ENCODE data around the gene ATG14.

The ATG14 gene

GRCh38 chr14:55370883-55371455 lies 40.7 kb downstream of the ATG14 start:
- Histone ChIP-seq H3K27ac (ENCODE audit: low read depth, low read length) (no peak overlapping the region), H3K9ac (ENCODE audit: low read depth, low read length) (no peak overlapping the region), H3K36me3 (ENCODE audit: insufficient read depth, low read length) (peaks cover 52% of the 10 kb centered on the region), H3K4me3 (ENCODE audit: low read length) (no peak overlapping the region), H3K4me1 (ENCODE audit: insufficient read depth, low read length) (no peaks in the 10 kb centered on the region), H3K27me3 (ENCODE audit: insufficient read depth, low read length) (no peaks in the 10 kb centered on the region), H3K9me3 (ENCODE audit: insufficient read depth, low read depth, low read length) (no peaks in the 10 kb centered on the region)
- 86% methylated on average over 11 of the region's 11 CpGs for WGBS

- H3K9ac ChIP-seq (ENCODE audit: low read depth, low read length) = no peak overlapping the region
- WGBS = 95% methylated on average over 3 of the region's 3 CpGs
These were observed 45.4 kb downstream of the ATG14 start for GRCh38 chr14:55366271-55366670.

GRCh38 chr14:55361190-55361589 lies 50.4 kb downstream of the ATG14 start:
- Histone ChIP-seq H3K27ac (ENCODE audit: low read depth, low read length) (no peak overlapping the region), H3K36me3 (ENCODE audit: insufficient read depth, low read length) (peaks cover 10% of the 10 kb centered on the region), H3K9me3 (ENCODE audit: insufficient read depth, low read depth, low read length) (no peaks in the 10 kb centered on the region), H3K27me3 (ENCODE audit: insufficient read depth, low read length) (no peaks in the 10 kb centered on the region), H3K4me3 (ENCODE audit: low read length) (no peak overlapping the region), H3K9ac (ENCODE audit: low read depth, low read length) (no peak overlapping the region), H3K4me1 (ENCODE audit: insufficient read depth, low read length) (no peaks in the 10 kb centered on the region)
- WGBS = 98% methylated on average over 2 of the region's 2 CpGs

More at GRCh38 chr14:55366271-55366670, 45.4 kb downstream of the ATG14 start:
- Histone ChIP-seq H3K4me1 (ENCODE audit: insufficient read depth, low read length) (no peaks in the 10 kb centered on the region), H3K4me3 (ENCODE audit: low read length) (no peak overlapping the region), H3K27ac (ENCODE audit: low read depth, low read length) (no peak overlapping the region), H3K36me3 (ENCODE audit: insufficient read depth, low read length) (peaks cover 40% of the 10 kb centered on the region), H3K27me3 (ENCODE audit: insufficient read depth, low read length) (no peaks in the 10 kb centered on the region), H3K9me3 (ENCODE audit: insufficient read depth, low read depth, low read length) (no peaks in the 10 kb centered on the region)

GRCh38 chr14:55359307-55359706 lies 52.3 kb downstream of the ATG14 start:
- H3K9me3 ChIP-seq (ENCODE audit: insufficient read depth, low read depth, low read length) = no peaks in the 10 kb centered on the region
- H3K27ac ChIP-seq (ENCODE audit: low read depth, low read length) = no peak overlapping the region
- H3K36me3 ChIP-seq (ENCODE audit: insufficient read depth, low read length) = 0 out of 2 replicates have a peak, but pooled peaks cover 2% of the 10 kb centered on the region
- 95% methylated on average over 3 of the region's 4 CpGs for WGBS
- H3K4me1 ChIP-seq (ENCODE audit: insufficient read depth, low read length) = no peaks in the 10 kb centered on the region
- H3K9ac ChIP-seq (ENCODE audit: low read depth, low read length) = no peak overlapping the region
- H3K27me3 ChIP-seq (ENCODE audit: insufficient read depth, low read length) = no peaks in the 10 kb centered on the region
- no peak overlapping the region for H3K4me3 ChIP-seq (ENCODE audit: low read length)

- WGBS = 91% methylated on average over 2 of the region's 2 CpGs
These were observed 54.7 kb downstream of the ATG14 start for GRCh38 chr14:55356913-55357312.

GRCh38 chr14:55355922-55356321 lies 55.7 kb downstream of the ATG14 start:
- H3K27ac ChIP-seq (ENCODE audit: low read depth, low read length) = no peak overlapping the region
- H3K9ac ChIP-seq (ENCODE audit: low read depth, low read length) = no peak overlapping the region
- H3K27me3 ChIP-seq (ENCODE audit: insufficient read depth, low read length) = no peaks in the 10 kb centered on the region
- no peaks in the 10 kb centered on the region for H3K4me1 ChIP-seq (ENCODE audit: insufficient read depth, low read length)
- peaks cover 20% of the 10 kb centered on the region for H3K36me3 ChIP-seq (ENCODE audit: insufficient read depth, low read length)
- no peaks in the 10 kb centered on the region for H3K9me3 ChIP-seq (ENCODE audit: insufficient read depth, low read depth, low read length)
- 88% methylated on average over 6 of the region's 6 CpGs for WGBS
- no peak overlapping the region for H3K4me3 ChIP-seq (ENCODE audit: low read length)

More at GRCh38 chr14:55356913-55357312, 54.7 kb downstream of the ATG14 start:
- H3K4me1 ChIP-seq (ENCODE audit: insufficient read depth, low read length) = no peaks in the 10 kb centered on the region
- H3K27ac ChIP-seq (ENCODE audit: low read depth, low read length) = no peak overlapping the region
- H3K9ac ChIP-seq (ENCODE audit: low read depth, low read length) = no peak overlapping the region
- H3K9me3 ChIP-seq (ENCODE audit: insufficient read depth, low read depth, low read length) = no peaks in the 10 kb centered on the region
- no peak overlapping the region for H3K4me3 ChIP-seq (ENCODE audit: low read length)
- peaks cover 13% of the 10 kb centered on the region for H3K36me3 ChIP-seq (ENCODE audit: insufficient read depth, low read length)
- H3K27me3 ChIP-seq (ENCODE audit: insufficient read depth, low read length) = no peaks in the 10 kb centered on the region

GRCh38 chr14:55354500-55354899 lies 57.1 kb downstream of the ATG14 start:
- H3K27ac ChIP-seq (ENCODE audit: low read depth, low read length) = no peak overlapping the region
- H3K4me3 ChIP-seq (ENCODE audit: low read length) = no peak overlapping the region
- no peaks in the 10 kb centered on the region for H3K9me3 ChIP-seq (ENCODE audit: insufficient read depth, low read depth, low read length)
- H3K27me3 ChIP-seq (ENCODE audit: insufficient read depth, low read length) = no peaks in the 10 kb centered on the region
- H3K36me3 ChIP-seq (ENCODE audit: insufficient read depth, low read length) = peaks cover 29% of the 10 kb centered on the region
- no peak overlapping the region for H3K9ac ChIP-seq (ENCODE audit: low read depth, low read length)
- 58% methylated on average over 5 of the region's 5 CpGs for WGBS
- H3K4me1 ChIP-seq (ENCODE audit: insufficient read depth, low read length) = no peaks in the 10 kb centered on the region

- Histone ChIP-seq H3K4me1 (ENCODE audit: insufficient read depth, low read length) (no peaks in the 10 kb centered on the region), H3K9me3 (ENCODE audit: insufficient read depth, low read depth, low read length) (no peaks in the 10 kb centered on the region), H3K27me3 (ENCODE audit: insufficient read depth, low read length) (no peaks in the 10 kb centered on the region), H3K36me3 (ENCODE audit: insufficient read depth, low read length) (peaks cover 29% of the 10 kb centered on the region), H3K4me3 (ENCODE audit: low read length) (no peak overlapping the region), H3K9ac (ENCODE audit: low read depth, low read length) (no peak overlapping the region), H3K27ac (ENCODE audit: low read depth, low read length) (no peak overlapping the region)
- WGBS = 90% methylated on average over 11 of the region's 11 CpGs
These were observed 57.8 kb downstream of the ATG14 start for GRCh38 chr14:55353686-55354467.

- H3K9me3 ChIP-seq (ENCODE audit: insufficient read depth, low read depth, low read length) = no peaks in the 10 kb centered on the region
- H3K9ac ChIP-seq (ENCODE audit: low read depth, low read length) = no peak overlapping the region
- no peak overlapping the region for H3K27ac ChIP-seq (ENCODE audit: low read depth, low read length)
- H3K4me3 ChIP-seq (ENCODE audit: low read length) = no peak overlapping the region
- H3K27me3 ChIP-seq (ENCODE audit: insufficient read depth, low read length) = no peaks in the 10 kb centered on the region
- WGBS = 94% methylated on average over 9 of the region's 9 CpGs
- no peaks in the 10 kb centered on the region for H3K4me1 ChIP-seq (ENCODE audit: insufficient read depth, low read length)
- peaks cover 29% of the 10 kb centered on the region for H3K36me3 ChIP-seq (ENCODE audit: insufficient read depth, low read length)
These were observed 59.4 kb downstream of the ATG14 start for GRCh38 chr14:55352201-55352600.

- Histone ChIP-seq H3K4me3 (ENCODE audit: low read length) (no peak overlapping the region), H3K27me3 (ENCODE audit: insufficient read depth, low read length) (no peaks in the 10 kb centered on the region), H3K36me3 (ENCODE audit: insufficient read depth, low read length) (peaks cover 29% of the 10 kb centered on the region), H3K9me3 (ENCODE audit: insufficient read depth, low read depth, low read length) (no peaks in the 10 kb centered on the region), H3K4me1 (ENCODE audit: insufficient read depth, low read length) (no peaks in the 10 kb centered on the region), H3K27ac (ENCODE audit: low read depth, low read length) (no peak overlapping the region), H3K9ac (ENCODE audit: low read depth, low read length) (no peak overlapping the region)
- 94% methylated on average over 9 of the region's 9 CpGs for WGBS
These were observed 60.5 kb downstream of the ATG14 start for GRCh38 chr14:55351111-55351510.

GRCh38 chr14:55350461-55350860 lies 61.2 kb downstream of the ATG14 start:
- Histone ChIP-seq H3K36me3 (ENCODE audit: insufficient read depth, low read length) (peaks cover 29% of the 10 kb centered on the region), H3K27ac (ENCODE audit: low read depth, low read length) (no peak overlapping the region), H3K4me1 (ENCODE audit: insufficient read depth, low read length) (no peaks in the 10 kb centered on the region), H3K9me3 (ENCODE audit: insufficient read depth, low read depth, low read length) (no peaks in the 10 kb centered on the region), H3K27me3 (ENCODE audit: insufficient read depth, low read length) (no peaks in the 10 kb centered on the region), H3K4me3 (ENCODE audit: low read length) (no peak overlapping the region), H3K9ac (ENCODE audit: low read depth, low read length) (no peak overlapping the region)
- WGBS = 96% methylated on average over 4 of the region's 4 CpGs

Measured in HUES64 (cell line).